Breast epithelium (tissue), 4 donors: ENCODE data around the gene C1QTNF6. TPM values are rescaled to one million over a fixed set of nuclear protein-coding genes. Genes with fewer than 3 reads are reported as not detected.

ENCODE experiments used
- DNase-seq, 2 donors: peaks; one replicate each; pipeline ENCODE4 v3.0.0-alpha.2; 2019; ENCODE audit warnings: low spot score in 2 of 2
- H3K27ac ChIP-seq, 2 donors: fragments of 200-600 bp; sonication (generic) in 1 of 2; one replicate each; pipeline ENCODE4 v1.5.1; 2016 to 2019; ENCODE audit warnings: mild to moderate bottlenecking in 1 of 2
- H3K27me3 ChIP-seq, 2 donors: fragments of 200-600 bp; sonication (generic) in 1 of 2; one replicate each; pipeline versions ENCODE4 v1.5.1 to v1.6.0; 2017 to 2019; ENCODE audit warnings: control low read depth in 1 of 2, mild to moderate bottlenecking in 1 of 2
- H3K36me3 ChIP-seq: fragments of 200-600 bp; one replicate; pipeline ENCODE4 v1.5.1; 2019
- H3K4me1 ChIP-seq, 2 donors: fragments of 200-600 bp; sonication (generic); one replicate each; pipeline ENCODE4 v1.5.1; 2016 to 2019; ENCODE audit warnings: control low read depth in 1 of 2
- H3K4me3 ChIP-seq, 3 donors: fragments of 200-600 bp; sonication (generic); 1 replicate in 2 of 3; 2 replicates in 1 of 3; pipeline ENCODE4 v1.5.1; 2016 to 2019; ENCODE audit warnings: mild to moderate bottlenecking in 3 of 3, moderate library complexity in 2 of 3
- H3K9me3 ChIP-seq, 2 donors: fragments of 200-600 bp; sonication (generic) in 1 of 2; one replicate each; pipeline ENCODE4 v1.5.1; 2016 to 2019; ENCODE audit warnings: control low read depth in 1 of 2
- POLR2A ChIP-seq: fragments of 450-650 bp; IDR thresholded peaks from one replicate; pipeline ENCODE4 v1.6.1; 2016; ENCODE audit warnings: antibody characterized with exemption, mild to moderate bottlenecking, moderate library complexity
- POLR2AphosphoS5 ChIP-seq, 3 donors: sonication (generic); formaldehyde crosslinking; IDR thresholded peaks; one replicate each; pipeline ENCODE4 v1.6.1; 2017; ENCODE audit warnings: antibody characterized with exemption in 3 of 3
- intact Hi-C: fragments of 100-400 bp; cut with DNase I; formaldehyde crosslinking; loops from one replicate; pipeline ENCODE4 v1.15.1; 2023; ENCODE audit warnings: low total_unique reads
- total RNA-seq, 3 donors: library from RNA; depleted of rRNA; stranded (reverse); fragments of >200 nt; gene quantifications; one replicate each; pipeline ENCODE4 v1.1.0, GENCODE V29; 2016
- TF ChIP-seq, protein P1 (sequence below), 3 donors: fragments of 450-650 bp; IDR thresholded peaks; one replicate each; pipeline ENCODE4 v1.5.1; 2016 to 2017; ENCODE audit warnings: antibody characterized with exemption in 3 of 3, mild to moderate bottlenecking in 3 of 3, moderate library complexity in 3 of 3

Gene C1QTNF6
- total RNA-seq, 3 donors from 2014 or later, result 2.2 to 3.6 (median 3.5) TPM

DNA sequence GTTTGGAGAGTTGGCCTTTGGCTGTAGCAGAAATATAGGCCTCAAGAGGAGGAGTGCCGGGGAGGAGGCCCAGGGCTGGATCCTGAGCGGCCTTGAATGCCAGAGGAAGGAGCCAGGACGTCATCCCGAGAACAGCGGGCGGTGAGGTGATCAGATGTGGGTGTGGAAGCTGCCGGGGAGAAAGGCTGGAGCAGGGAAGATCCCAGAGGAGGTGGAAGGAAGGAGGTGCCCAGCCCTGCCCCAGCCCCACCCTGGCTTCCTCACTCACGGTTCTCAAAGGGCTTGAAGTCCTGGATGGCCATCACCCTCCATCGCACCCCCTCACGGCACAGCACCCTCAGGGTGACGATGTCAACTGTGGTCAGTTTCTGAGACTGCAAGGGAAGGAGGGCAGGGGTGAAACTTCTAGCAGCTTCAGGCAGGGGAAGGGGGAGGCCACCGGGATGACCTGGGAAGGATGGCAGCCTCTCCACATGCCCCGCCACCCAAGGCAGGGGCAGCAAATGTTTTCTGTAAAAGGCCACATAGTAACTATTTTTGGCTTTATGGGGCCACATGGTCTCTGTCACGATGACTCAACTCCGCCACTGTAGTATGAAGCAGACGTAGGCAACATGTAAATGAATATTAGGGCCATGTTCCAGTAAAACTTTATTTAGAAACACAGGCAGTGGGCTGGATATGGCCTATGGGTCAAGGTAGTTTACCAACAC is 49.0 kb downstream of the C1QTNF6 start:
- intact Hi-C loops, result loop anchor here (10.0 kb wide), 1 partner anchor 1946 kb away; no protein-coding TSS in a partner anchor
- TF ChIP-seq POLR2AphosphoS5 (IDR thresholded peaks at IDR 0.05), result no peak
- TF ChIP-seq, protein P1, sequence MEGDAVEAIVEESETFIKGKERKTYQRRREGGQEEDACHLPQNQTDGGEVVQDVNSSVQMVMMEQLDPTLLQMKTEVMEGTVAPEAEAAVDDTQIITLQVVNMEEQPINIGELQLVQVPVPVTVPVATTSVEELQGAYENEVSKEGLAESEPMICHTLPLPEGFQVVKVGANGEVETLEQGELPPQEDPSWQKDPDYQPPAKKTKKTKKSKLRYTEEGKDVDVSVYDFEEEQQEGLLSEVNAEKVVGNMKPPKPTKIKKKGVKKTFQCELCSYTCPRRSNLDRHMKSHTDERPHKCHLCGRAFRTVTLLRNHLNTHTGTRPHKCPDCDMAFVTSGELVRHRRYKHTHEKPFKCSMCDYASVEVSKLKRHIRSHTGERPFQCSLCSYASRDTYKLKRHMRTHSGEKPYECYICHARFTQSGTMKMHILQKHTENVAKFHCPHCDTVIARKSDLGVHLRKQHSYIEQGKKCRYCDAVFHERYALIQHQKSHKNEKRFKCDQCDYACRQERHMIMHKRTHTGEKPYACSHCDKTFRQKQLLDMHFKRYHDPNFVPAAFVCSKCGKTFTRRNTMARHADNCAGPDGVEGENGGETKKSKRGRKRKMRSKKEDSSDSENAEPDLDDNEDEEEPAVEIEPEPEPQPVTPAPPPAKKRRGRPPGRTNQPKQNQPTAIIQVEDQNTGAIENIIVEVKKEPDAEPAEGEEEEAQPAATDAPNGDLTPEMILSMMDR (IDR thresholded peaks at IDR 0.05), result no peak
- TF ChIP-seq POLR2A, result no peak

DNA sequence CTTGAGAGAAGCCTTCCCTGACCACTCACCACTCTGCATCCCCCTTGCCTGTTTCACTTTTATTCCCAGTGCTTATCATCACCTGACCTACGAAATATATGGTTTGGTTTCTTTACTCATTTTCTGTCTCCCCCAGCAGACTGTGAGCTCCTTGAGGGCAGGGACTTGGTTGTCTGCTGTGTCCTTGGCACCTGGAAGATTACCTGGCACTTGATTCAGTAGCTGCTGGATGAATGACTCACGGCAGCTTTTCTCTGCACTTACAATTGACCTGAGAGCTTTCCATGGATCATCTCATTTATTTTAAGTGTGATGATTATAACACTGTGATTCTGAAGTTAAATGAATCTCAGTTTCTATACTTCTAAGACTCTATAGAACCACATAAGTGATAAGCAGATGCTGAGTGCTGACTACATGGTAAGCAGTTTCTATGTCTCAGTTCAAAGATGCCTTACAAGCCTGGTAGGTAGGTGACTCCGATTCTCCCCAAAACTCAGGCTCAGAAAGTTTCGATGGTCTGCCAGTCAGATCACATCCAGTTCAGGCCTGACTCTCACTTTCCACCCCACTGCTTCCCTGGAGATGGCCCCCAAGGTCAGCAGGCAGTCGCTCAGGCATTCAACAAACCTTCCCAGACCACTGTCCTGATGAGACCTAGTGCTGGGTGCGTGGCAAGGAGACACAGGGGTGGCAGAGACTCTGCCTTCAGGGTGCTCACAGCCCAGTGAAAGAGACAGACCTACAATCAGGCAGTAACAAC is 50.0 kb downstream of the C1QTNF6 start:
- no peaks in the 10 kb centered on the region for H3K9me3 ChIP-seq
- TF ChIP-seq POLR2AphosphoS5 (IDR thresholded peaks at IDR 0.05) (no peak), POLR2A (no peak)
- TF ChIP-seq, protein P1 (IDR thresholded peaks at IDR 0.05), result no peak
- H3K4me3 ChIP-seq, result no peak overlapping the region
- no peaks in the 10 kb centered on the region for H3K4me1 ChIP-seq
- no peaks in the 10 kb centered on the region for H3K27me3 ChIP-seq
- intact Hi-C loops, result loop anchor here (10.0 kb wide), 1 partner anchor 1947 kb away; no protein-coding TSS in a partner anchor
- DNase-seq, result no peak
- H3K36me3 ChIP-seq, result no peaks in the 10 kb centered on the region
- H3K27ac ChIP-seq, result no peak overlapping the region

More for the DNA sequence above, 49.0 kb downstream of the C1QTNF6 start:
- no peaks in the 10 kb centered on the region for H3K36me3 ChIP-seq
- H3K27me3 ChIP-seq, result no peaks in the 10 kb centered on the region
- H3K9me3 ChIP-seq, result no peaks in the 10 kb centered on the region
- no peak for DNase-seq
- H3K4me1 ChIP-seq, result no peaks in the 10 kb centered on the region
- no peak overlapping the region for H3K27ac ChIP-seq
- H3K4me3 ChIP-seq, result no peak overlapping the region

DNA sequence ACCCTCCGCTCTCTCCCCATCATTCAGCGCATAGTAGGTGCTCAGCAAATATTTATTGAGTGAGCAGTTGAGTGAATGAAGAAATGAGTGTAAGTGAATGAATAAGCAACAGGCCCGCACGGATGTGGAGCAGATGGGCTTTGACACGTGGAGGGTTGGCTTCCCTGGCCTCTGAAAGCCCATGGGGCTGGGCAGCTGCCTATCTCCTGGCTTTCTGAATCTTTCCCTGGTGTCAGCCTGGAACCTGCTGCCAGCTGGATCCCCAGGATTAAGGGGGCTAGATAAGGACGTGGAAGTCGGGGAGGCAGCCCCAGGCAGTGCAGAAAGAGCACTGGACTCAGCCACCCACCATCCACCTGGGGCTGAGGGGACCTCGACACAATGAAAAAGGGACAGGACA is 50.9 kb downstream of the C1QTNF6 start:
- Histone ChIP-seq H3K9me3 (no peaks in the 10 kb centered on the region), H3K36me3 (no peaks in the 10 kb centered on the region), H3K27ac (no peak overlapping the region), H3K4me3 (no peak overlapping the region), H3K27me3 (no peaks in the 10 kb centered on the region), H3K4me1 (no peaks in the 10 kb centered on the region)
- no peak for DNase-seq
- TF ChIP-seq POLR2AphosphoS5 (IDR thresholded peaks at IDR 0.05), result no peak
- TF ChIP-seq POLR2A, result no peak
- TF ChIP-seq, protein P1 (IDR thresholded peaks at IDR 0.05), result no peak
- intact Hi-C loops, result loop anchor here (10.0 kb wide), 1 partner anchor 1948 kb away; no protein-coding TSS in a partner anchor

DNA sequence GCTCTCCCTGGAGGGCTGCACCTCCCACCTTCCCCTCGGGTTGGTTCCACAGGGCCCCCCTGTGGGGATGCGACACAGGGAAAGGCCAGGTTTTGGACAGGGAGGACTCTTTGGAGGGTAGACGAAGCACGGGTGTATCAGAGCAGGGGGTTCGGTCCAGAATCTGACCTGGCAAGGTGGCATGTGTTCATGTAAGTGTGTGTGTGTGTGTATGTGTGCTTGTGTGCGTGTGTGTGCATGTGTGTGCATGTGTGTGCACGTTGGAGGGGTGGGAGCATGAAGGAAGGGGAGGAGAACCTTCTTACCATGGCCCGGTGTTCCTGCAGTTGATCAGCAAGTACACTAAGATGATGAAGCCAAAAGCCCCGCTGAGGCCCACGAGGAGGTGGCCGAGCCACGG is 53.0 kb downstream of the C1QTNF6 start:
- H3K4me1 ChIP-seq, result no peaks in the 10 kb centered on the region
- TF ChIP-seq, protein P1 (IDR thresholded peaks at IDR 0.05), result no peak
- TF ChIP-seq POLR2AphosphoS5 (IDR thresholded peaks at IDR 0.05) (no peak), POLR2A (no peak)
- H3K27me3 ChIP-seq, result no peaks in the 10 kb centered on the region
- no peak overlapping the region for H3K27ac ChIP-seq
- H3K4me3 ChIP-seq, result no peak overlapping the region
- DNase-seq, result no peak
- H3K9me3 ChIP-seq, result no peaks in the 10 kb centered on the region
- H3K36me3 ChIP-seq, result no peaks in the 10 kb centered on the region
- intact Hi-C loops, result loop anchor here (10.0 kb wide), 1 partner anchor 1950 kb away; no protein-coding TSS in a partner anchor
